ENCODE measurements around the gene SEC11A.
A peak's percentile ranks its signal among the peaks of the same experiment; 100 is the strongest.
"Not testable (repeated sequence)": the region's sequence is repeated elsewhere in the genome, so short reads cannot be mapped to it uniquely, and the experiment has no call there.

SEC11A gene

DNA sequence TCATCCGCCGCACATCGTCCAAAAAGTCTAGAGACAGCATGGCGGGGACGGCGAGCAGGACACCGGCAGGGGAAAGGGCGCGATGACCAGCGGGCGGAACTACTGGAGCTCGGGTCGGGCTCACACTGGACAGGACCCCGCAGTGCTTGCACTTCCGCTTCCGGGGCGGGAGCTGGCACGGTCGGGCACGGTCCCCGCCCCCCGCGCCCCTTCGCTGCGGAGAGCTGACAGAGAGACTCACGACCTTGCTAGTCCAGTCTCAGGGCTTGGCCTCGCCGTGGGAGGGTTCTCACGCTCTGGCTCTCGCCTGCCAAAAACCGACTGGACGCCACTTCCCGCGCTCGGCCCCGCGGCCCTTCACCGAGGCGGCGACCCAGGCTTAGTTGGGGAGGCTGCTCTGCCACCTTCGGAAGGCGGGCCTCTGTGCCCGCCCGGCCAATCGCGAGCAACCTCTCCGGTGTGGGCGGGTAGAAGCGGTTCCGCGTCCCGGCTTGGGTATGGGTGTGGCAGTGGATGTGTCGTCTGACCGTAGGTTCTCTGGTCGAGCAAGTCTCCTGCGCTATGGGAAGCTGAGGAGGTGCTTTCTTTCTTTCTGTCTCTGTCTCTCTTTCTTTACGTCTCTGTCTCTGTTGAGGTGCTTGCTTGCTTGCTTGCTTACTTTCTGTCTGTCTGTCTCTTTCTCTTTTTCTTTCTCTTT is at the start of gene SEC11A:
Gene SEC11A, minus strand, starts transcription at position 104 of the 697 bp plus-strand sequence. Its CDS starts 64 bp downstream, at position 40.
- DNase-seq, result peak; percentile 62 to 72

DNA sequence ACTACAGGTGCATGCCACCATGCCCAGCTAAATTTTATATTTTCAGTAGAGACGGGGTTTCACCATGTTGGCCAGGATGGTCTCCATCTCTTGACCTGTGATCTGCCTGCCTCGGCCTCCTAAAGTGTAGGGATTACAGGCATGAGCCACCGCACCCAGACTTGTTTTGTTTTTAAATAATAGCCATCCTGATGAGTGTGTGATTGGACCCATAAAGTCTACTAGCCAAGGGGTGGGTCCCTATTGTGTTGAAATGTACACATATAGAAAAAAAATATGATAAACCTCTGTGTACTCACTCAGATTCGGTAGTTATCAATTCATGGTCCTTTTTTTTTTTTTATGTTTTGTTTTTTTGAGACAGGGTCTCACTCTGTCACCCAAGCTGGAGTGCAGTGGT is 49.7 kb upstream of the SEC11A start:
- no peak for DNase-seq

DNA sequence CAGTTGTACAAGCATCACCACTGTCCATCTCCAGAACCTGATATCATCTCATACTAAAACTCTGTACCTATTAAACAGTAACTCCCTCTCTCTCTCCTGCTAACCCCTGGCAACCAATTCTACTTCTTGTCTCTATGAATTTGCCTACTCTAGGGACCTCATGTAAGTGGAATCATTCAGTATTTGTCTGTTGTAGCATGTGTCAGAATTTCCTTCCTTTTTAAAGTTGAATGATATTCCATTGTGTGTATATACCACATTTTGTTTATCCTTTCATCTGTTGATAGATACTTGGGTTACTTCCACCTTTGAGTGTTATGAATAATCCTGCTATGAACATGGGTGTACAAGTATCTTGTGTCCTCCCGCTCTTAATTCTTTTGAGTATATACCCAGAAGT is 49.0 kb upstream of the SEC11A start:
- DNase-seq, result no peak

DNA sequence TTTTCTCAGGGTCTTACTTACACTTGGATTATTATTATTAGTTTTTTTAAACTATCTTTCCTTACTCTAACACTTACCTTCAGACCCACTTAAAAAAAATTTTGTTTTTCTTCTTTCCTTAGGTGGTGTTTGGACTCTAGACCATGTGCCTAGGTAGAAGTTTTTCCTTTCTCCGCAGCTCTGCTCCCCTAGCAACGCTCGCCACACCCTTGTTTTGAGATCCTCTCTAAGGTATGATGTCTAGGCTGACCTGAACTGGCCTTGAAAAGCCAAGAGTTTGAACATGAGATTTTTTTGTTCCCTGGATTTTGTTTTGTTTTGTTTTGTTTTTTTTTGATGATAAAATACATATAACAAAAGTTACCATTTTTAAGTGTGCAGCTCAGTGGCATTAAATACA is 48.6 kb upstream of the SEC11A start:
- no peak for DNase-seq

DNA sequence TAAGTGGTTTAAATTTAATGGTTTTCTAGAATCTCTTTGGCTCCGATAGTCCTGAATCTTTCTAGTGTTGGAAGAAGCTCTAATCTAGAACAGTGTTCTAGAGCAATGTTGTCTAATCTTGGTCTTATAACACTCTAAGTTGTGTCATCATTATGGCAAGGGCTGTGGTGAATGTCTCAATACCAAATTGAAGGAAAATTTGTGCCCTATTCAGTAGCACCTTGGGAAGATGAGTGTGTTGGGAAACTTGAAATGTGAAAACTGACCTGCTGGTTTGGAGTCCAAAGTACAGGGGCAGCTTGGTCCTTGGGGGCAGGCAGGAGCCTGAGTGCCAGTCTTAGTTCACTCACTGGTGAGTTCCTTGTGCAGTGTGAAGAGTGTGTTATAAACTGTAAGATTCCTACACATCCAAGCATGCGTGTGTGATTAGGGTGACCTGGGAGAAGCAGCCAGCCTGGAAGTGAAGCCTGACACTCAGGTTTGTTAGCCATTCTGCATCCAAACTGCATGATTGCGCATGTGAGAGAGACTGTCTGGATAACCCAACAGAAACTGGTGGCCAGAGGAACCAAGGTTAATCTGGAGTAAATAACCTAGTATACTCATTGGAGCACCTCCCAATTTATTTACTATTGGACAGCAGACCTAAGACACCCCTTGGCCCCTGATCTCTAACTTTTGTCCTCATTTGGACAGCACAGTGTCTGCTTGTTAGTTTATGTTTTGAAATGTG is 47.1 kb upstream of the SEC11A start:
- DNase-seq, result no peak

DNA sequence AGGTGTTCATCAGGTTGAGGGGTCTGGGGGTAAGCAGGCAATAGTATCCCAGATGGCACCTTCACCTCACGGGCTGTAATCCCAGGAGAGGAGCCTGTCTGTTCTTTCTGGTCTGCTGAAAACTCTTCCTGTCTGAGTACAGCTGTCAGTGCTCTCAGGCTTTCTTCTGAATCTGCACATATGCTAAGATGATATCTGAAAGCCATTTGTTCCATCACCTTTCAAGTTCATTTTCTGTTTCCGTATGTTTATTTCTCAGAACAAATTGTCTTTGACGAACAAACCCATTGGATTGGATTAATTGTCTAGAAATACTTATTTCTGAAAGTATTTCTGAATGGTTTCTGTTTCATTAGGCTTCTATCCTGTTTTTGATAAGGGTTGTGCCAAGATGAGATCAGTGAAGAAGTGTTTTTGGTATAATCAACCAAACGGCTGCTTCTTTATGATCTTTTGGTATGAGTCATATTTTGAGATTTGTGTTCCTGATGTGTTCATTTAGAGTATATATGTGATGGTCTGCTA is 45.7 kb upstream of the SEC11A start:
- no peak for DNase-seq

DNA sequence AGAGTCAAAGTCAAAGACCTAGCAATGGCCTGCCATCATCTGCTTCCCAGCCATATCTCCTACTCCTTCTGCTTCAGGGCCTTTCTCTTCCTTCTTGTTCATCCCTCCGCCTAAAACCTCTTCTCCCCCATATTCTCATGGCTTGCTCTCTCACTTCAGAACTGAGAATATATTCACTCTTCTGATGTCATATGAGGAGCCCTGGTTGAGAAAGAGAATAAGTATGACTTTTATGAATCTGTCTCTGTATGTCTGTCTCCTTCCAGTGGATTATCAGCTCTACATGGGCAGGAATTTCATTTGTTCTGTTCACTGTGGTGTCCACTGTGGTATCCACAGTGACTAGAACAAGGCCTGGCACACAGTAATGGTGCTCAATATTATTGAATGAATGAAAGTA is 44.3 kb upstream of the SEC11A start:
- DNase-seq, result no peak

DNA sequence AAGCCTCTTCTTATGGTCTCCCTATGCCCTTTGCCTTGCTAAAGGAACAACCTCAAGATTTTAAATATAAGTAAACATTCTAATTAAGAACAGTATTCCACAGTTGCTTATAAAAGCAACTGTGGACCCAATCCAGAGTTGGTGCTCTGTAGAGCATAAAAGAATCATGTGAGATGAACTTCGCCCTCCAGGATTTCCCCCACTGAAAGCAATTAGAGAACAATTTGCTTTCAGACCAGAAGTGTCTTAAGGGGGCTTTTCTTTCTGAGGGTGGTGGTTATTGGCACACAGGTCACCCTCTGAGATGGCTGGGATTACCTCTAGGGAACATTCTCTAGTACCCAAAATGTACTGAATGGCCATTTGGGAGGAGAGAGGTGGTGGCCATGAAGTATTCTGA is 43.1 kb upstream of the SEC11A start:
- DNase-seq, result no peak

DNA sequence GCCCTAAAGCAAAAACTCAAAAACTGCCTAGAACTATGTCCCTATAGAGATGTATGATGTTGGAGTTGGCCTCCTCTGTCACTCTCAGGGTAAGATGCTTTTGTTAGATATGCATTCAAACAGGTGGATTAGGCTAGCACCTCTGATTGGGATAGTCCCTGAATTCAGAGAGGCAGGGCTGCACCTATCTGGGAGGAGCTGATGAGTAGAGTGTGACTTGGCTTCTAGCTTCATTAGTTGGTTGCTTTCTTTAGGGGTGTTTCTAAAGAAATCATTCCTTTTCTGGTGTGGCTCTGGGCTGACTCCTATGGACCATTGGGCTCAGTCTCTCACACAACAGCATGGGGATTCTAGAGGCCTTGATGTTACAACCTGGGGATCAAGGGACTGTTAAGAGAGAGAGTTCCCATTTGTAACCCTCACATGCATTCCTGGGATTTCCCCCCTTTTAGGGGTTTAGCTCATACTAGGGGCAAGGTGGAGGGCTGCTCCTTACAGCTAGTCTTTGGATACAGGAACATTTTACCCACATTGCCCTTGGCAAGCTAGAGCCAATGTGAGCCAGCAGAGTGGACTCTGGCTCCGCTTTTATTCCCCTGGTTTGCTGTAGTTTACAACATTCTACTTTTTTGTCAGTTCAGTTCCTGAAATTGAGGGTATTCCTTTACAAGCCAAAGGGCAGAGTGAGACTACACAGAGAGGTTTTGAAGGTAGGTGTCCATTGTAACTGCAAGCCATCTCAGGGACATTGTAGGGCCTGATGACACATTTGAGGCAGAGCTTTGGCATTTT is 40.0 kb upstream of the SEC11A start:
- DNase-seq, result no peak

DNA sequence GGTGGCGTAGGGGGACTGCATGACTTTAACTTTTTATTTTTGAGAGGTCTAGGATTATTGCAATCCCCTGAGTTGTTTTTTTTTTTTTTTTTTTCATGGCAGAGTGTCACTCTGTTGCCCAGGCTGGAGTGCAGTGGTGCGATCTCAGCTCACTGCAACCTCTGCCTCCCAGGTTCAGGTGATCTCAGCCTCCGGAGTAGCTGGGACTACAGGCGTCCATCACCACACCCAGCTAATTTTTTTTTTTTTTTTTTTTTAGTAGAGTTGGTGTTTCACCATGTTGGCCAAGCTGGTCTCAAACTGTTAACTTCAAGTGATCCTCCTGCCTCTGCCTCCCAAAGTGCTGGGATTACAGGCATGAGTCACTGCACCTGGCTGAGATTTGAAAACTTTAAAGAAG is 39.0 kb upstream of the SEC11A start:
- DNase-seq, result not testable (repeated sequence)

DNA sequence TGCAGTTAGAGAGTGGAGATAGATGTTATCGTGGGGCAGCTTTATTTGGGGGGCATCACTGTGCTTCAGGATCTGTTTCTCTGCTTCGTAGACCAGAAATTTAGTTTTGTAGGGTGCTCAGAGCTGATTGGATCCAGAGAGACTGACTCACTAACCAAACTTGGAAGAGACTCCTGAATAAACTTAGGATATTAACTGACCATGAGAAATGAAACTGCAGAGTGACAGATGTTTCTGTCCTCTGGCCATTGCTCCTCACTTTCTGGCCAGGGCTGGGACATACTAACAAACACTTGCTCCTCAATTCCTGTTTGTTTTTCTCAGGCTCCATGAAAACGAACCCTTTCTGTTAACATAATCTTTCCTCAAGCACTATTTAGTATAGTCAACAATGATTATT is 36.8 kb upstream of the SEC11A start:
- no peak for DNase-seq

DNA sequence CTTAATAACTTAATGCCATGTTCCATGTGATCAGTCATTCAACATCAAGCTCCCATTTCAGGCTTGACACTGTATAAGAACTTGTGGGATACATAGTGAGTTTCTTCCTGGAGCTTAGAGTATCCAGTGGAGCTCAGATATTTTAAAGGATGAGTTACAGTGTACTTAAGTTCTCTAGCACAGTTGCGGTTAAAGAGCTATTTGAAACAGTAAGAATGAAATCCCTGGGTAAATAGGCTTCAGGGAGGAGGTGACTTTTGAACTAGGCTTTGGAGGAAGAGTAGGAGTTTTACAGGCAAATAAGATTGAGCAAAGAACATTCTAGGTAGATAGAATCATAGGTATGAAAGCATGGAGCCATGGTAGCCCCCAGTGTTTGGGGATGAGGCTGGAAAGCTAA is 36.3 kb upstream of the SEC11A start:
- DNase-seq, result no peak

DNA sequence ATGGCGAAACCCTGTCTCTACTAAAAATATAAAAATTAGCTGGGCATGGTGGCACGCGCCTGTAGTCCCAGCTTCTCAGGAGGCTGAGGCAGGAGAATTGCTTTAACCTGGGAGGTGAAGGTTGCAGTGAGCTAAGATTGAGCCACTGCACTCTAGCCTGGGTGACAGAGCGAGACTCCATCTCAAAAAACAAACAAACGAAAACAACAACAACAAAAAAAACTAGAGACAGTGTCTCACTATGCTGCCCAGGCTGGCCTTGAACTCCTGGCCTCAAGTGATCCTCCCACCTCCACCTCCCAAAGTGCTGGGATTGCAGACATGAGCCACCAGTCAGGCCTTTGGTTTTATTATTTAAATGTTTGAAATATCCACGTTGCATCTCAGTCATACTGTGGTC is 35.8 kb upstream of the SEC11A start:
- not testable (repeated sequence) for DNase-seq

DNA sequence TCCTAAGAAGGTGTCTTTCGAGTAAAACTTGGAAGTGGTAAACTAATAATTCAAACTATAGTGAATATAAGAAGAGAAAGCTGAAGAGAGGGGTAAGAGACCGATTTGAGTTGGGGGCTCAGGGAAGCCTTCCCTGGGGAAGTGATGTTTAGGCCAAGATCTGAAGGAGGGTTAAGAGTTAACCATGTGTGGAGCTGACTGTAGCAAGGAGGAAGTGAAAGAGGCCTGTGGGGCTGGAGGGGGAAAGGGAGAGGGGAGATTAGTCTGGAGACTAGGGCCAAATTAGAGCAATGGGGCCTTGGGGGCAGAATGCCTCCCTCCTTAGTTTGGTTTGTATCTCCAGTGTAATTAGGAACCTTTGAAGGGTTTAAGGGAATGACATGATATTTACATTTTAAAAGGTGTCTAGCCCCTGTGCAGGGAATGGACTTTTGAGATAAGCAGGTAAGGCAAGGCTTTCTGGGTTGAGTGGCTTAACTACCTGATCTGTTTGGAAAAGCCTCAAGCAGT is 34.7 kb upstream of the SEC11A start:
- DNase-seq, result no peak

DNA sequence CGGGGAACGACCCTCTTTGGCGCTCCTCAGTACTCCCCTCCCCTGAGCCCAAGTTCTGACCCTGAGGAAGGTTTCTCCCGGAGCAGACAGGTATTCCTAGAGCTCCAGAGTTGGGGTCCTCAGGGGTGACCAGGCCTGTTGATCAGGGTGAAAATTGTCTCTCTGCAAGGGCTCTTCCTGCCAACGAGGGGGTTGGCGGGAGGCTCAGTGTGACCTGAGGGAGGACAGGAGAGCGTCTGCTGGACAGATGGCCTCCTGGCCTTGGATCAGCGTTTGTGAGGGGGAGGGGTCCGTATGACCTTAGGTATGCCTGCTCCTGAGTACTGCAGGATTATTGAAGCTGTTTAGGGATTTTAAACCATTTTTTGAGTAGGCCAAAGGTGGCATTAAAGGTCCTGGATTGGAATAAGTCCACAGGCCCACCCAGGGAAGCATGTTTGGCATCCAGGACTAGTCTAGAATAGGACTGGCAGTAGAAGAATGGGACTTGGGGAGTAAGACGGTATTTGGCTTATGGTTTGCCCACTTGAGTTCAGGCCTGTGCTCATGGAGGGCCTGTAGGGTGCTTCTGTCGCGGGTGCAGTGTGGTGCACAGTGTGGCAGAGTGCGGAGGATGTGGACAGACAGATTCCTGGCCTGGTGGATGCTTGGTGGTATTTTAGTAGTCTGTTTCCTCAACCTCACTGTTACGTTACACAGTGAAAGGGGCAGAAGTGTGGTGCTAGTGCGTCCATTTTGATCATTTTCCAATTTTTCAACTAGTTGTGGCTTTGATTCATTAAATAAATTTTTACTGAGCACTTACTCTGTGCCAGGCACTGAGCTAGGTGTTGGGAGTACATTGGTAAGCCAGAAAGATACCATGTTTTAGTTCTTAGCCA is 33.4 kb upstream of the SEC11A start:
- DNase-seq, result no peak

DNA sequence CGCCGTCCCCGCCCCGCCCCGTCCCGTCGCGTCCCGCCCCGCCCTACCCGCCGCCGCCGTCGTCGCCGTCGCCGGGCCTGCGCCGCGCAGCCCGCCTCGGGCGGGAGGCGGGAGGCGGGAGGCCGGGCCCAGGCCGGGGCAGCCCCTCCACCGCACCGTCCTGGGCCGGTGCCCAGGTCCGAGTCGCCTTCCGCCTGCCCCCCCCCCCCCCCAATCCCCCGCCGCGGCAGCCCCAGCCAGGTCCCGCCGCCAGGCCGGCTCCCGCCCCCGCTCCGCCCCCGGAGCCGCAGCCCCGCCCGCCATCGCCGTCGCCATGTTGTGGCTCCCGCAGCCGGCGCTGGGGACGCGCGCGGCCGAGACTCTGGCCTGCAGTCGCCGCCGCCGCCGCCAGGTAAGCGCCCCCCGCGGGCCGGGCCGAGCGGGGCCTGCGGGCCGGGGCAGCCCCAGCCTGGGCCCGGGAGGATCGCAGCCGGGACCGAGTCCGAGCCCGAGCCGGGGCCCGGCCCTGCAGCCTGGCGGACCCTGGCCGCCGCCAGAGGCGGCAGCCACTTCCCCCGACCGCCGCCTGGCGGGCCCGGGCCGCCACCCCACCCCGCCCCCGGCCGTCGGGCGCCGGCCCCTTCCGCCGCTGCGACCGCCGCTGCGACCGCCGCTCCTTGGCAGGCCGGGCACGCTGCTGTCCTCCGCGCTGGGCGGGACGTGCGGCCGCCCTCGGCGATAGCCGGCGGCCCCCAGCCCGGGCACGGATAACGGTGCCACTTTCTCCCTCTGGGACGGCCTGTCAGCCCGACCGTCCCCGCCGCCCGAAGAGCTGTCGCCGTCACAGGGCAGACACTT is 32.6 kb upstream of the SEC11A start, which contains the start of gene ZNF592:
Gene ZNF592, plus strand, starts transcription at position 319 of the 837 bp plus-strand sequence. CDS start 34,084 bp downstream, outside the sequence.
- peak; percentile 44 to 55 for DNase-seq

DNA sequence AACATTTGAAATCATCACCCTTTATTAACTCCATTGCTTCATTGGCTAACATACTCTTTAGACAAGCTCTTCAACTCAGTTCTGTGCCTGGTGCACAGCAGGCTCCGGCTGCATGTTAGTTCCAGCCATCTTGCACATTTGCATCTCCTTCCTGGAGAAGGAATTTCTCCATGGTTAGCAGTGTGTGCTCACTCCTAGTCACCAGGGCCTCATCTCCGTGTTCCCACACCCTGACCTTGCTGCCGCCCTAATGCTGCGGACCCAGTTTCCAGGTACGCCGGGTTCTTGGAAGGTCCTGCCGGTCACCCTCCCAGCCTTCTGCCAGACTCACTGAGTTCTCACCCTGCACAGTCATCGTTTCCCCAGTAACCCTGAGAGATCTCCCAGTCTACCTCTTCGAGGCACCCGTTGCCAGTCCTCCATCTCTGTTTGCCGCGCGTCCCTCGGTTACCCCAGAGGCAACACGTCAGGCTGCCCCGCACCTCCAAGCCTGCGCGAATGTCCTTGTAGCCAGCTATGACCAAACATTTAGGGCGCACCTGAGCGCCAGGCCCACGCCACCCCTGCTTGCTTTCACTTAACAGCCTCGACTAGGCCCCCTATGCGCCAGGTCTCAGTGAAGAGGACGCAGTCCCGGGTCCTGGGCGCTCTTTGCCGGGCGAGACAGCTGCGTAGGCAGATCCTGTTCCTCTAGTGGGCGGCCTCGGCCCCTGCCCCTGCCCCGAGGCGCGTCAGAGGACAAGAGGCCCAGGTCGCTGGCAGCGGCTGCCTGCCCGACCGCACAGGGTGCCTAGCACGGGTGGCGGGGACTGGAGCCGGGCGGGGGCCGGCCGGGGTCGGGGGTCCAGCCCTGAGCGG is 31.7 kb upstream of the SEC11A start:
- DNase-seq, result peak; percentile 23 to 54

DNA sequence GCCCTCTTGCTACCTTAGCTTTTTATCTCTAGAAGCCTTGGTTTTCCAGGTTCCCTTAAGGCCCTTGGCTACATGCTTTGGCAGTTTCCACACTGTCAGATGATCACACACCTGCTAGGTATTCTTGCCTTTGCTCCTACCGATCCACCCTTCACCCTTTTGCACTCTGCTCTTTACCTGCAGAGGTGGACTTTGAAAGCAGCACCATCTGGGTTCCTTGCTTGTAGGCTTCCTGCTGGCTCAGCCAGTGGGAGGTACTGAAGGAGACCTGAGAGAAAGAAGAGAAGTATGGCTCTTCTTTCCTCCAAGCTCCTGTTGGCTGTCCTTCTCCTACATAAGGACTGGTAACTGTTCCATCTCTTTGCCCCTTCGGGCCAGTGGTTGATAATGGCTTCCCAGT is 25.2 kb upstream of the SEC11A start:
- no peak for DNase-seq

DNA sequence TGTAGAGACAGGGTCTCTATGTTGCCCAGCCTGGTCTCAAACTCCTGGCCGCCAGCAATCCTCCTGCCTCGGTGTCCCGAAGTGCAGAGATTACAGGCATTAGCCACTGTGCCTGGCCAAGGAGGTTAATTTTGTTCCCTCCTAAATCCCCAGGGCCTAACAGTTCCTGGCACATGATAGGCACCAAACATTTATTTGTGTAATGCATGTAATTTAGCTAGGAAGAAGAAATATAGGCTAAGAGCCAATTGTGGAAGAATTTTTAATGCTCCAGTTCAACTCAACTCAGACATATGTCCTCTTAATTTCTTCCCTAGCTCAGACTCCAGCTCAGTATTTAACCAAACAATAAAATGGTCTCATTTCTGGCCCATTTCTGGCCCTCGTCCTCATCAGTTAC is 24.8 kb upstream of the SEC11A start:
- no peak for DNase-seq

DNA sequence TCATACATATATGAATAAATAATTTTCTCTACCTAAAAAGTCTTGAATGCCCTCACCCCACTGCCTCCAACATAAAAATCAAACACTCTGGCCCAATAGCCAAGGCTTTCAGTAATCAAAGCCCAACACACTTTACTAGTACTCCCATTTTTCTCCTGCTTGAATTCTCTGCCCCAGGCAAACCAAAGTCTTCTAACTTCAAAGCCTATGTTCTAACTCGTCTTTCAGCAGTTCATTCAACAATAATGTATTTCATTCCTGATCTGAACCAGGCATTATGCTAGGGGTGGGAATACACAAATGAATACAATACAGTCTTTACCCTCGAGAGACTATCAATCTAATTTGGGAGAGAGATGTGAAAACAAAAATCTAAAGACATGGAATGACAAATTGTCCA is 21.1 kb upstream of the SEC11A start:
- no peak for DNase-seq
